Pancreas (tissue), 10 donors: Measurements from ENCODE around the gene WDR20. TPM values are rescaled to one million over a fixed set of nuclear protein-coding genes. Genes with fewer than 3 reads are reported as not detected.

Experiments
- ATAC-seq, 4 donors: fragments of 200-7000 bp; cut with Tn5 transposase; one replicate each; pipeline versions ENCODE4 v1.8.0 to v1.9.1; 2020; ENCODE audit warnings: mild to moderate bottlenecking in 4 of 4, moderate library complexity in 4 of 4
- DNase-seq, 6 donors: peaks; one replicate each; pipeline ENCODE4 v3.0.0-alpha.2; 2020
- FAIRE-seq: peaks from 2 replicates; lab custom pipeline; 2012; peaks lifted over from hg19 to GRCh38; lab: Jason Lieb, UNC
- H3K27ac ChIP-seq, 4 donors: fragments of 200-600 bp; sonication (generic); 1 replicate in 3 of 4; 2 replicates in 1 of 4; pipeline versions ENCODE4 v1.5.0 to v1.8.0; 2020
- H3K27me3 ChIP-seq, 4 donors: fragments of 200-600 bp; one replicate each; pipeline ENCODE4 v1.8.0; 2021
- H3K36me3 ChIP-seq, 3 donors: fragments of 200-600 bp; sonication (generic) in 1 of 3; one replicate each; pipeline versions ENCODE4 v1.5.0 to v1.8.0; 2020 to 2021
- H3K4me1 ChIP-seq, 3 donors: fragments of 200-600 bp; one replicate each; pipeline ENCODE4 v1.8.0; 2021
- H3K4me3 ChIP-seq, 4 donors: fragments of 200-600 bp; sonication (generic) in 2 of 4; one replicate each; pipeline versions ENCODE4 v1.5.0 to v1.8.0; 2020 to 2021
- H3K9me3 ChIP-seq, 4 donors: fragments of 200-600 bp; one replicate each; pipeline ENCODE4 v1.8.0; 2021
- CTCF ChIP-seq, 4 donors: fragments of 200-600 bp; sonication (generic) in 3 of 4; IDR thresholded peaks; one replicate each; pipeline versions ENCODE4 v1.5.0 to v1.8.0; 2021; ENCODE audit warnings: antibody characterized with exemption in 4 of 4
- WGBS, 2 donors: extraction: QIAGEN DNeasy Blood & Tissue Kit; methylation state at CpG; one replicate each; pipeline ENCODE4 v1.1.7; 2013; 5-methylcytosine and 5-hydroxymethylcytosine counted together
- intact Hi-C, 3 donors: fragments of 100-400 bp; cut with DNase I; formaldehyde crosslinking; loops; one replicate each; pipeline versions ENCODE4 v1.11.1 to v1.14.2; 2022
- polyA plus RNA-seq, 2 donors: library from polyadenylated mRNA; stranded (reverse); fragments of 200-250 nt; gene quantifications; one replicate each; pipeline ENCODE4 v1.2.3, GENCODE V29; 2013
- total RNA-seq, 6 donors: library from RNA; stranded (reverse); fragmentation: NEBNext Ultra II Directional in 4 of 6; extraction: Animal tissue kit (Norgen Biotek cat#: 25700) in 4 of 6; gene quantifications; one replicate each; pipeline versions ENCODE4 v1.2.1 to v1.2.4, GENCODE V29; 2021 to 2023
- donor health status: healthy with polysubstance abuse.
- donor health status: DM: no; HTN: no; CAD: no; lungs with moderate emphysema.
- donor health status: DM: no; HTN: no; CAD: no.
- donor health status: control.
- donor health status: control.
- donor health status: Bipolar disorder and iron deficiency.
- donor health status: DM: yes; HTN: yes; CAD: no.
- donor health status: DM: no; HTN: no; CAD: no.
- donor health status: DM: no; HTN: no; CAD: no.
- donor health status: DM: yes; HTN: yes; CAD: no.

Gene WDR20
- total and polyA plus RNA-seq, 8 donors: 7.4 to 19.5 (median 14.0) TPM

- WGBS, 2 donors: 83 to 88% methylated on average over 4 of the region's 4 CpGs
- Histone ChIP-seq H3K4me3 (no peak overlapping the region), H3K36me3 (no peaks in the 10 kb centered on the region), H3K27me3 (no peaks in the 10 kb centered on the region), H3K4me1 (no peaks in the 10 kb centered on the region), H3K27ac (no peak overlapping the region), H3K9me3 (no peaks in the 10 kb centered on the region)
- no peak for DNase-seq
- intact Hi-C loops: no loop called here
- TF ChIP-seq CTCF (IDR thresholded peaks at IDR 0.05): no peak
- no peak for FAIRE-seq
- ATAC-seq: no peak
Measured at GRCh38 chr14:102177161-102177560, 37.5 kb downstream of the WDR20 start.

- no peak for ATAC-seq
- DNase-seq: no peak
- no peaks in the 10 kb centered on the region for H3K36me3 ChIP-seq
- no peaks in the 10 kb centered on the region for H3K27me3 ChIP-seq
- 80 to 84% methylated on average over 5 of the region's 5 CpGs for WGBS, 2 donors
- FAIRE-seq: no peak
- H3K27ac ChIP-seq: no peak overlapping the region
- H3K4me1 ChIP-seq: peaks cover 0 to 11% (median 0%) of the 10 kb centered on the region in 3 donors
- intact Hi-C loops: no loop called here
- H3K4me3 ChIP-seq: no peak overlapping the region
- no peaks in the 10 kb centered on the region for H3K9me3 ChIP-seq
- no peak for TF ChIP-seq CTCF (IDR thresholded peaks at IDR 0.05)
Measured at GRCh38 chr14:102178806-102179205, 39.1 kb downstream of the WDR20 start.

- TF ChIP-seq CTCF (IDR thresholded peaks at IDR 0.05): no peak
- no peak for DNase-seq
- intact Hi-C loops: no loop called here
- 62 to 85% methylated on average over 7 of the region's 7 CpGs for WGBS, 2 donors
- H3K4me1 ChIP-seq: peaks cover 0 to 11% (median 0%) of the 10 kb centered on the region in 3 donors
- H3K27me3 ChIP-seq: no peaks in the 10 kb centered on the region
- no peak overlapping the region for H3K4me3 ChIP-seq
- no peak for ATAC-seq
- H3K36me3 ChIP-seq: no peaks in the 10 kb centered on the region
- no peaks in the 10 kb centered on the region for H3K9me3 ChIP-seq
- H3K27ac ChIP-seq: no peak overlapping the region
- no peak for FAIRE-seq
Measured at GRCh38 chr14:102180248-102180998, 40.7 kb downstream of the WDR20 start.

GRCh38 chr14:102181187-102181586 lies 41.5 kb downstream of the WDR20 start:
- peaks cover 0 to 11% (median 0%) of the 10 kb centered on the region in 3 donors for H3K4me1 ChIP-seq
- no peak for ATAC-seq
- no peak for FAIRE-seq
- no peak overlapping the region for H3K4me3 ChIP-seq
- no peak for TF ChIP-seq CTCF (IDR thresholded peaks at IDR 0.05)
- no peaks in the 10 kb centered on the region for H3K36me3 ChIP-seq
- no peaks in the 10 kb centered on the region for H3K27me3 ChIP-seq
- H3K9me3 ChIP-seq: no peaks in the 10 kb centered on the region
- intact Hi-C loops: no loop called here
- no peak overlapping the region for H3K27ac ChIP-seq
- no peak for DNase-seq
- 80 to 81% methylated on average over 1 of the region's 1 CpG for whole genome bisulfite sequencing, 2 donors

GRCh38 chr14:102182190-102182589 lies 42.5 kb downstream of the WDR20 start:
- Histone ChIP-seq H3K36me3 (no peaks in the 10 kb centered on the region), H3K27me3 (no peaks in the 10 kb centered on the region), H3K4me3 (no peak overlapping the region), H3K4me1 (peaks cover 0 to 11% (median 5%) of the 10 kb centered on the region in 3 donors), H3K9me3 (no peaks in the 10 kb centered on the region), H3K27ac (no peak overlapping the region)
- TF ChIP-seq CTCF (IDR thresholded peaks at IDR 0.05): no peak
- ATAC-seq (no peak), FAIRE-seq (no peak), DNase-seq (no peak)
- intact Hi-C loops: no loop called here
